K562 (cell line): ENCODE results near the gene ALPP. TPM values are rescaled to one million over a fixed set of nuclear protein-coding genes. Genes with fewer than 3 reads are reported as not detected.

Experiments
- ATAC-seq: fragments of 200-7000 bp; cut with Tn5 transposase; 3 replicates; pipeline ENCODE4 v1.9.1; 2020; ENCODE audit warnings: moderate library complexity
- BruUV-seq: library from RNA; stranded (reverse); fragments of 400-500 nt; replicated peaks from 2 replicates; lab custom pipeline; 2021; lab: Mats Ljungman, UMichigan
- CTCF ChIA-PET: fragments of 300-600 bp; formaldehyde crosslinking; extraction: SDS; loops from one replicate; lab custom pipeline; 2021; ENCODE audit warnings: low intra/inter-chr PET ratio; lab: Yijun Ruan, JAX
- POLR2A ChIA-PET: fragments of 300-600, 350-650 bp; sonication (Branson Sonifier 250); formaldehyde crosslinking; extraction: SDS; loops from one replicate; lab custom pipeline; 2021; ENCODE audit warnings: antibody characterized with exemption, inconsistent platforms; lab: Yijun Ruan, JAX
- DNase-seq, 4 experiments: peaks; one replicate each; pipeline versions ENCODE4 v3.0.0 to v3.0.0-alpha.2; 2011 to 2018; ENCODE audit warnings: low spot score in 3 of 4, mixed read lengths in 3 of 4; ENCODE audit errors: extremely low read depth in 1 of 4
- FAIRE-seq: peaks from 2 replicates; lab custom pipeline; 2011; peaks lifted over from hg19 to GRCh38; lab: Jason Lieb, UNC
- H2AFZ ChIP-seq: 2 replicates; pipeline ENCODE4 v1.6.0; 2011; ENCODE audit warnings: low read depth, low read length, control low read depth, inconsistent platforms
- H3K27ac ChIP-seq: fragments of 200-600 bp; 3 replicates; pipeline ENCODE4 v1.8.0; 2011; ENCODE audit warnings: low read depth, mild to moderate bottlenecking, control low read depth, inconsistent platforms, low read length, moderate library complexity, mixed read lengths; ENCODE audit errors: extremely low read depth
- H3K27me3 ChIP-seq, 2 experiments: fragments of 300-600 bp in 1 of 2; 2 replicates in 1 of 2; 3 replicates in 1 of 2; pipeline versions ENCODE4 v1.6.0 to v1.8.0; 2011; ENCODE audit warnings: inconsistent platforms in 2 of 2, low read length in 2 of 2, mild to moderate bottlenecking in 1 of 2, mixed read lengths in 1 of 2, moderate library complexity in 1 of 2; ENCODE audit not compliant: control insufficient read depth in 2 of 2, insufficient read depth in 2 of 2
- H3K36me3 ChIP-seq: fragments of 300-600 bp; 3 replicates; pipeline ENCODE4 v1.8.0; 2011; ENCODE audit warnings: mild to moderate bottlenecking, low read length, inconsistent platforms; ENCODE audit not compliant: control insufficient read depth, insufficient read depth
- H3K4me1 ChIP-seq, 2 experiments: fragments of 200-600 bp in 1 of 2; replicated peaks in 1 of 2; 2 replicates in 1 of 2; 3 replicates in 1 of 2; pipeline versions ENCODE4 v1.5.1 to v1.8.0; 2011; ENCODE audit warnings: inconsistent platforms in 2 of 2, low read length in 2 of 2, mild to moderate bottlenecking in 1 of 2, mixed read lengths in 1 of 2, moderate library complexity in 1 of 2; ENCODE audit not compliant: control insufficient read depth in 2 of 2, insufficient read depth in 2 of 2
- H3K4me2 ChIP-seq: 2 replicates; pipeline ENCODE4 v1.6.1; 2011; ENCODE audit warnings: low read length, control low read depth, inconsistent platforms, mixed read lengths; ENCODE audit not compliant: insufficient read depth
- H3K4me3 ChIP-seq: fragments of 200-600 bp; sonication (generic), shearing (Covaris generic); 2 replicates; pipeline ENCODE4 v1.5.1; 2016; ENCODE audit warnings: control low read depth, inconsistent platforms
- H3K79me2 ChIP-seq: fragments of 200-600 bp; 3 replicates; pipeline ENCODE4 v1.8.0; 2011; ENCODE audit warnings: low read length, inconsistent platforms; ENCODE audit not compliant: control insufficient read depth, insufficient read depth
- H3K9ac ChIP-seq, 2 experiments: 2 replicates each; pipeline versions ENCODE4 v1.6.0 to v1.6.1; 2011; ENCODE audit warnings: low read depth in 2 of 2, low read length in 2 of 2, control low read depth in 1 of 2, inconsistent platforms in 1 of 2, mild to moderate bottlenecking in 1 of 2, mixed read lengths in 1 of 2; ENCODE audit not compliant: insufficient read depth in 1 of 2
- H3K9me1 ChIP-seq: one replicate; pipeline ENCODE4 v1.6.0; 2011; ENCODE audit warnings: inconsistent platforms, mild to moderate bottlenecking, low read length, moderate library complexity; ENCODE audit not compliant: control insufficient read depth, insufficient read depth
- H3K9me3 ChIP-seq: replicated peaks from 2 replicates; pipeline ENCODE4 v1.5.1; 2011; ENCODE audit warnings: low read depth, low read length, inconsistent platforms; ENCODE audit not compliant: control insufficient read depth, insufficient read depth
- H4K20me1 ChIP-seq: replicated peaks from 2 replicates; pipeline ENCODE4 v1.6.1; 2011; ENCODE audit warnings: low read length, inconsistent platforms, mixed read lengths; ENCODE audit not compliant: control insufficient read depth, insufficient read depth
- ASH1L ChIP-seq: fragments of 450-650 bp; IDR thresholded peaks from 2 replicates; pipeline ENCODE4 v1.6.1; 2018; ENCODE audit warnings: borderline replicate concordance, mild to moderate bottlenecking, low read depth; ENCODE audit not compliant: partially characterized antibody
- ELF4 ChIP-seq: fragments of 450-650 bp; formaldehyde crosslinking; IDR thresholded peaks from 2 replicates; pipeline ENCODE4 v1.4.0; 2022; ENCODE audit warnings: missing genetic modification characterization
- FOXK1 ChIP-seq: sonication (generic); formaldehyde crosslinking; IDR thresholded peaks from 2 replicates; pipeline ENCODE4 v1.8.0; 2022; ENCODE audit warnings: missing genetic modification reagents, mild to moderate bottlenecking, borderline replicate concordance
- HNRNPL ChIP-seq: fragments of 200-400 bp; formaldehyde crosslinking; IDR thresholded peaks from 2 replicates; pipeline ENCODE4 v1.6.1; 2017; ENCODE audit warnings: low read depth, mild to moderate bottlenecking, low read length
- POLR2G ChIP-seq: fragments of 200-400 bp; formaldehyde crosslinking; IDR thresholded peaks from 2 replicates; pipeline ENCODE4 v1.6.1; 2017; ENCODE audit warnings: low read depth, mild to moderate bottlenecking, antibody characterized with exemption, low read length, moderate library complexity
- PPARD ChIP-seq: fragments of 250-450 bp; sonication (Bioruptor Pico); IDR thresholded peaks from 2 replicates; pipeline ENCODE4 v1.8.0; 2022; ENCODE audit warnings: inconsistent platforms, mild to moderate bottlenecking, moderate library complexity
- RAD51 ChIP-seq: fragments of 450-650 bp; IDR thresholded peaks from 2 replicates; pipeline ENCODE4 v1.7.1; 2016; ENCODE audit warnings: low read depth, mild to moderate bottlenecking, borderline replicate concordance
- RBM22 ChIP-seq: fragments of 200-400 bp; formaldehyde crosslinking; IDR thresholded peaks from 2 replicates; pipeline ENCODE4 v1.6.1; 2018; ENCODE audit warnings: low read length, low read depth; ENCODE audit not compliant: poor library complexity, severe bottlenecking
- XRCC5 ChIP-seq: fragments of 200-400 bp; formaldehyde crosslinking; IDR thresholded peaks from 2 replicates; pipeline ENCODE4 v1.6.1; 2017; ENCODE audit warnings: low read depth, mild to moderate bottlenecking, low read length
- WGBS: fragments of 100-300 bp; shearing (Covaris generic); methylation state at CpG from one replicate; pipeline ENCODE4 v1.1.6; 2016; ENCODE audit warnings: low coverage, mixed read lengths; ENCODE audit not compliant: insufficient coverage; ENCODE audit errors: missing lambda C conversion rate; 5-methylcytosine and 5-hydroxymethylcytosine counted together
- in situ Hi-C: fragments of 300-500 bp; cut with MboI; formaldehyde crosslinking; loops from 4 replicates; pipeline ENCODE4 v1.15.0; 2018; ENCODE audit warnings: inconsistent platforms, mixed read lengths
- intact Hi-C: fragments of 100-400 bp; cut with micrococcal nuclease; formaldehyde crosslinking; loops from 2 replicates; pipeline ENCODE4 v1.14.2; 2022
- polyA plus RNA-seq, 8 experiments: library from polyadenylated mRNA; depleted of rRNA in 4 of 8; stranded (reverse) in 5 of 8; unstranded in 3 of 8; fragments of >200 nt; fragmentation: Nextera tagmentation in 2 of 8; fragmentation: Illumina TruSeq in 1 of 8; extraction: Ambion mirVana in 2 of 8; extraction: Trizol in 1 of 8; gene quantifications; 2 replicates each; pipeline versions ENCODE4 v1.2.1 to v1.2.3, GENCODE V29; 2011 to 2014; ENCODE audit warnings: inconsistent platforms in 1 of 8, missing spikeins in 1 of 8
- total RNA-seq, 7 experiments: library from RNA; depleted of rRNA in 6 of 7; stranded (reverse); fragments of >200 nt in 6 of 7; fragmentation: Illumina TruSeq in 2 of 7; extraction: Trizol in 2 of 7; gene quantifications; 2 replicates each; pipeline versions ENCODE4 v1.2.1 to v1.2.3, GENCODE V29; 2011 to 2021; ENCODE audit warnings: low replicate concordance in 1 of 7
- TF ChIP-seq, protein P1 (sequence below): IDR thresholded peaks from 3 replicates; pipeline ENCODE4 v1.6.1; 2011; ENCODE audit warnings: borderline replicate concordance, mild to moderate bottlenecking, moderate library complexity; ENCODE audit not compliant: insufficient read length; ENCODE audit errors: extremely low read depth

The ALPP gene
- total and polyA plus RNA-seq, 9 of the 15 experiments (the other 6 are each of a cell fraction or from before 2014, with no cell fraction given), result 0.03 TPM; not detected in 8

DNA sequence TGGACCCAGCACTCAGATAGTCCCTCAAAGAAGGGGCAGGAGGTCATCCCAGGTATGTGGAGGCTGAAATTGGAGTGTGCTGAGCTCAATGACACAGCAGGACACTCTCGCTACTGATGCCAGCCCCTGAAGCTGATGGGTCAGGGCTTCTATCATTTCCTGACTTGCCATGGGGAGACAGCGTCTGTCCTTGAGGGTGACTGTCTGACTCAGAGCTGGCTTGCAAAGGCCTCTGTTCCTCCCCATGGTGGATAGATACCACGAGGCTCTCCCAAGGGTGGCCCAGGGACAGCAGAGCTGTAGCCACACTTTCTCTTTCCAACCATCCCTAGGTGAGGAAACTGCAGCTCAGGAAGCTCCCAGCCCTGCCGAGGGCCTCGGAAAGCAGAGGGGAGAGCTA is 38.9 kb downstream of the ALPP start:
- CTCF ChIA-PET, result no interaction called here

DNA sequence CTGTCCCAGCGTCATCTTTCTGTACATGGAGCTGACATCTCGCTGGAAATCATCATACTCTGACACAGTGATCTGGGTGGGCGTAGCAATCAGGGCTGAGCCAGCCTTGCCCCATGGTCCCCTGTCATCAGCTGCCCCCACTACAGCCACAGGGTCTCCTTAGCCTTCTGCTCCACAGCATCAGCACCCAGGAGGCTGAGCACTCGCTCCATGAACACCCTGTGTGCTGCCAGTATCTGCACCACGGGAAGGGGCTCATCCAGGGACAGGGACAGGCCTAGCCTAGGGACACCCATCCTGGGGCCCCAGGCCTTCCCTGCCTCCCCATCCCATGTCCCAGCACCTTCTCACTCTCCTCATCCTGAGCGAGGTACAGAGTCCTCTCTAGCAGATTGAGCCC is 39.5 kb downstream of the ALPP start:
- H3K9ac ChIP-seq, result no peak overlapping the region
- intact Hi-C loops (no loop called here), in situ Hi-C loops (no loop called here)
- WGBS, result 0% methylated on average over 2 of the region's 6 CpGs
- DNase-seq, result no peak
- no TSS peak for BruUV-seq
- no peaks in the 10 kb centered on the region for H3K9me1 ChIP-seq
- H3K79me2 ChIP-seq, result no peaks in the 10 kb centered on the region
- peaks cover 0 to 32% of the 10 kb centered on the region in 2 experiments; a peak in 3 of 5 replicates for H3K27me3 ChIP-seq
- no peak for FAIRE-seq
- H3K4me2 ChIP-seq, result no peak overlapping the region
- H3K4me3 ChIP-seq, result no peak overlapping the region
- H3K4me1 ChIP-seq, result peaks cover 0 to 9% of the 10 kb centered on the region in 2 experiments; a peak in 2 of 5 replicates
- H3K36me3 ChIP-seq, result no peaks in the 10 kb centered on the region
- ATAC-seq, result no peak
- ChIA-PET CTCF (no interaction called here), POLR2A (no interaction called here)
- no peaks in the 10 kb centered on the region for H3K9me3 ChIP-seq
- H4K20me1 ChIP-seq, result no peaks in the 10 kb centered on the region
- H2AFZ ChIP-seq, result no peak overlapping the region
- H3K27ac ChIP-seq, result no peak overlapping the region
- TF ChIP-seq HNRNPL (no peak), PPARD (CRISPR knock-in tag) (no peak), POLR2G (no peak), ASH1L (no peak), FOXK1 (CRISPR knock-in tag) (no peak), RBM22 (no peak), RAD51 (no peak)
- TF ChIP-seq, protein P1, sequence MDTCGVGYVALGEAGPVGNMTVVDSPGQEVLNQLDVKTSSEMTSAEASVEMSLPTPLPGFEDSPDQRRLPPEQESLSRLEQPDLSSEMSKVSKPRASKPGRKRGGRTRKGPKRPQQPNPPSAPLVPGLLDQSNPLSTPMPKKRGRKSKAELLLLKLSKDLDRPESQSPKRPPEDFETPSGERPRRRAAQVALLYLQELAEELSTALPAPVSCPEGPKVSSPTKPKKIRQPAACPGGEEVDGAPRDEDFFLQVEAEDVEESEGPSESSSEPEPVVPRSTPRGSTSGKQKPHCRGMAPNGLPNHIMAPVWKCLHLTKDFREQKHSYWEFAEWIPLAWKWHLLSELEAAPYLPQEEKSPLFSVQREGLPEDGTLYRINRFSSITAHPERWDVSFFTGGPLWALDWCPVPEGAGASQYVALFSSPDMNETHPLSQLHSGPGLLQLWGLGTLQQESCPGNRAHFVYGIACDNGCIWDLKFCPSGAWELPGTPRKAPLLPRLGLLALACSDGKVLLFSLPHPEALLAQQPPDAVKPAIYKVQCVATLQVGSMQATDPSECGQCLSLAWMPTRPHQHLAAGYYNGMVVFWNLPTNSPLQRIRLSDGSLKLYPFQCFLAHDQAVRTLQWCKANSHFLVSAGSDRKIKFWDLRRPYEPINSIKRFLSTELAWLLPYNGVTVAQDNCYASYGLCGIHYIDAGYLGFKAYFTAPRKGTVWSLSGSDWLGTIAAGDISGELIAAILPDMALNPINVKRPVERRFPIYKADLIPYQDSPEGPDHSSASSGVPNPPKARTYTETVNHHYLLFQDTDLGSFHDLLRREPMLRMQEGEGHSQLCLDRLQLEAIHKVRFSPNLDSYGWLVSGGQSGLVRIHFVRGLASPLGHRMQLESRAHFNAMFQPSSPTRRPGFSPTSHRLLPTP, result no peak

More for the DNA sequence above, 38.9 kb downstream of the ALPP start:
- peaks cover 0 to 32% of the 10 kb centered on the region in 2 experiments; a peak in 3 of 5 replicates for H3K27me3 ChIP-seq
- no peaks in the 10 kb centered on the region for H3K36me3 ChIP-seq
- no peaks in the 10 kb centered on the region for H3K79me2 ChIP-seq
- H3K9ac ChIP-seq, result no peak overlapping the region
- no peak for DNase-seq
- ATAC-seq, result no peak
- H3K27ac ChIP-seq, result no peak overlapping the region
- H3K4me1 ChIP-seq, result peaks cover 0 to 9% of the 10 kb centered on the region in 2 experiments; a peak in 2 of 5 replicates
- H2AFZ ChIP-seq, result no peak overlapping the region
- POLR2A ChIA-PET, result interaction anchor here (0.6 kb wide), 1 partner anchor 76 kb away, joined by 3 read pairs; no protein-coding TSS in a partner anchor
- in situ Hi-C loops, result no loop called here
- intact Hi-C loops, result no loop called here
- no peak for TF ChIP-seq ELF4
- TF ChIP-seq XRCC5, result no peak
- no peaks in the 10 kb centered on the region for H3K9me3 ChIP-seq
- H3K4me2 ChIP-seq, result no peak overlapping the region
- no TSS peak for BruUV-seq
- no peak overlapping the region for H3K4me3 ChIP-seq
- no peak for FAIRE-seq
- H4K20me1 ChIP-seq, result no peaks in the 10 kb centered on the region
- H3K9me1 ChIP-seq, result no peaks in the 10 kb centered on the region
- WGBS, result 3% methylated on average over 4 of the region's 5 CpGs
